Esophagus squamous epithelium (tissue), 4 donors: Measurements from ENCODE around the gene DEF6.

Source experiments
- POLR2A ChIP-seq, 4 donors: fragments of 450-650 bp; IDR thresholded peaks; one replicate each; pipeline ENCODE4 v1.6.1; 2017; ENCODE audit warnings: antibody characterized with exemption in 4 of 4, mild to moderate bottlenecking in 4 of 4, moderate library complexity in 3 of 4
- TF ChIP-seq, protein P1 (sequence below), 6 experiments: fragments of 450-650 bp in 4 of 6; fragments of 200-600 bp in 2 of 6; sonication (generic) in 2 of 6; IDR thresholded peaks; one replicate each; pipeline ENCODE4 v1.5.1; 2016 to 2019; ENCODE audit warnings: antibody characterized with exemption in 6 of 6, mild to moderate bottlenecking in 4 of 6, moderate library complexity in 4 of 6

GRCh38 chr6:35304299-35304698, 6.7 kb downstream of the DEF6 start:
- TF ChIP-seq, protein P1, sequence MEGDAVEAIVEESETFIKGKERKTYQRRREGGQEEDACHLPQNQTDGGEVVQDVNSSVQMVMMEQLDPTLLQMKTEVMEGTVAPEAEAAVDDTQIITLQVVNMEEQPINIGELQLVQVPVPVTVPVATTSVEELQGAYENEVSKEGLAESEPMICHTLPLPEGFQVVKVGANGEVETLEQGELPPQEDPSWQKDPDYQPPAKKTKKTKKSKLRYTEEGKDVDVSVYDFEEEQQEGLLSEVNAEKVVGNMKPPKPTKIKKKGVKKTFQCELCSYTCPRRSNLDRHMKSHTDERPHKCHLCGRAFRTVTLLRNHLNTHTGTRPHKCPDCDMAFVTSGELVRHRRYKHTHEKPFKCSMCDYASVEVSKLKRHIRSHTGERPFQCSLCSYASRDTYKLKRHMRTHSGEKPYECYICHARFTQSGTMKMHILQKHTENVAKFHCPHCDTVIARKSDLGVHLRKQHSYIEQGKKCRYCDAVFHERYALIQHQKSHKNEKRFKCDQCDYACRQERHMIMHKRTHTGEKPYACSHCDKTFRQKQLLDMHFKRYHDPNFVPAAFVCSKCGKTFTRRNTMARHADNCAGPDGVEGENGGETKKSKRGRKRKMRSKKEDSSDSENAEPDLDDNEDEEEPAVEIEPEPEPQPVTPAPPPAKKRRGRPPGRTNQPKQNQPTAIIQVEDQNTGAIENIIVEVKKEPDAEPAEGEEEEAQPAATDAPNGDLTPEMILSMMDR (IDR thresholded peaks at IDR 0.05): no peak
- no peak for TF ChIP-seq POLR2A (IDR thresholded peaks at IDR 0.05)
